Vagina (tissue), 2 donors: ENCODE measurements around the gene RXYLT1.

Source experiments
- POLR2A ChIP-seq, 2 donors: fragments of 450-650 bp; IDR thresholded peaks; one replicate each; pipeline ENCODE4 v1.6.1; 2017; ENCODE audit warnings: antibody characterized with exemption in 2 of 2, mild to moderate bottlenecking in 2 of 2, moderate library complexity in 2 of 2
- POLR2AphosphoS5 ChIP-seq, 2 donors: sonication (generic); formaldehyde crosslinking; IDR thresholded peaks; one replicate each; pipeline ENCODE4 v1.9.0; 2017; ENCODE audit warnings: antibody characterized with exemption in 2 of 2, mild to moderate bottlenecking in 2 of 2, low read depth in 1 of 2; ENCODE audit not compliant: insufficient read depth in 1 of 2

- TF ChIP-seq POLR2AphosphoS5 (IDR thresholded peaks at IDR 0.05; ENCODE audit: insufficient read depth in 1 of 2, low read depth in 1 of 2) (no peak), POLR2A (IDR thresholded peaks at IDR 0.05) (no peak)
These were observed 22.4 kb downstream of the RXYLT1 start for GRCh38 chr12:63802012-63802608.
